ENCODE results near the gene ABCB8. TPM values are rescaled to one million over a fixed set of nuclear protein-coding genes. Genes with fewer than 3 reads are reported as not detected.
A peak's percentile ranks its signal among the peaks of the same experiment; 100 is the strongest.

Gene ABCB8
- total and polyA plus RNA-seq, 9 of the 15 experiments (the other 6 are each of a cell fraction or from before 2014, with no cell fraction given): 7.6 to 106 (median 36.3) TPM

GRCh38 chr7:151025924-151026671 is 2.2 kb upstream of the ABCB8 start (continued):
- no peak for TF ChIP-seq CREBBP (IDR thresholded peaks at IDR 0.05; ENCODE audit: low read depth, low read length)
- TF ChIP-seq RHOXF2B (CRISPR knock-in tag; conservative IDR thresholded peaks at IDR 0.05): no peak
- no peak for TF ChIP-seq DIDO1 (tag; IDR thresholded peaks at IDR 0.05; ENCODE audit: low read depth)
- no peak for TF ChIP-seq TEAD2 (tag; IDR thresholded peaks at IDR 0.05)
- no peak for TF ChIP-seq ZNF318 (IDR thresholded peaks at IDR 0.05; ENCODE audit: borderline replicate concordance in 1 of 2, low read depth in 1 of 2)
- no peak for TF ChIP-seq HNRNPH1 (optimal IDR thresholded peaks at IDR 0.05; ENCODE audit: low read depth, low read length)
- TF ChIP-seq ZNF511 (CRISPR knock-in tag; IDR thresholded peaks at IDR 0.05): no peak
- no peak for TF ChIP-seq MXI1 (IDR thresholded peaks at IDR 0.05; ENCODE audit: low read depth, low read length)
- TF ChIP-seq, protein P1, sequence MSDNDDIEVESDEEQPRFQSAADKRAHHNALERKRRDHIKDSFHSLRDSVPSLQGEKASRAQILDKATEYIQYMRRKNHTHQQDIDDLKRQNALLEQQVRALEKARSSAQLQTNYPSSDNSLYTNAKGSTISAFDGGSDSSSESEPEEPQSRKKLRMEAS (CRISPR knock-in tag; IDR thresholded peaks at IDR 0.05): peak; percentile 62
- no peak for TF ChIP-seq ZNF77 (CRISPR knock-in tag; IDR thresholded peaks at IDR 0.05)
- TF ChIP-seq HMBOX1 (IDR thresholded peaks at IDR 0.05): 0 out of 2 replicates have a peak, but pooled peaks have one; percentile 20
- TF ChIP-seq, protein P2, sequence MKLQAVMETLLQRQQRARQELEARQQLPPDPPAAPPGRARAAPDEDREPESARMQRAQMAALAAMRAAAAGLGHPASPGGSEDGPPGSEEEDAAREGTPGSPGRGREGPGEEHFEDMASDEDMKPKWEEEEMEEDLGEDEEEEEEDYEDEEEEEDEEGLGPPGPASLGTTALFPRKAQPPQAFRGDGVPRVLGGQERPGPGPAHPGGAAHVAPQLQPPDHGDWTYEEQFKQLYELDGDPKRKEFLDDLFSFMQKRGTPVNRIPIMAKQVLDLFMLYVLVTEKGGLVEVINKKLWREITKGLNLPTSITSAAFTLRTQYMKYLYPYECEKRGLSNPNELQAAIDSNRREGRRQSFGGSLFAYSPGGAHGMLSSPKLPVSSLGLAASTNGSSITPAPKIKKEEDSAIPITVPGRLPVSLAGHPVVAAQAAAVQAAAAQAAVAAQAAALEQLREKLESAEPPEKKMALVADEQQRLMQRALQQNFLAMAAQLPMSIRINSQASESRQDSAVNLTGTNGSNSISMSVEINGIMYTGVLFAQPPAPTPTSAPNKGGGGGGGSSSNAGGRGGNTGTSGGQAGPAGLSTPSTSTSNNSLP (IDR thresholded peaks at IDR 0.05; ENCODE audit: borderline replicate concordance, low read depth, low read length): no peak
- TF ChIP-seq KDM5B (IDR thresholded peaks at IDR 0.05; ENCODE audit: insufficient replicate concordance, low read depth, low read length): no peak
- no peak for TF ChIP-seq POLR3A (IDR thresholded peaks at IDR 0.05; ENCODE audit: borderline replicate concordance, extremely low read depth, insufficient read depth, insufficient read length)

All from K562 (cell line).